Erythroblast (primary cell): ENCODE data around the gene TBX10.
"Not testable (repeated sequence)": the region's sequence is repeated elsewhere in the genome, so short reads cannot be mapped to it uniquely, and the experiment has no call there.

ENCODE experiments used
- DNase-seq, 2 experiments: peaks; one replicate each; lab custom pipeline; 2025; lab: John Stamatoyannopoulos, UW
- GATA1 ChIP-seq: IDR thresholded peaks from 2 replicates; pipeline ENCODE4 v1.6.1; 2011; ENCODE audit warnings: low read depth, mild to moderate bottlenecking, control low read depth, low read length, moderate library complexity
- POLR2A ChIP-seq: IDR thresholded peaks from 2 replicates; pipeline ENCODE4 v1.6.1; 2011; ENCODE audit warnings: mild to moderate bottlenecking, low read length

The TBX10 gene

DNA sequence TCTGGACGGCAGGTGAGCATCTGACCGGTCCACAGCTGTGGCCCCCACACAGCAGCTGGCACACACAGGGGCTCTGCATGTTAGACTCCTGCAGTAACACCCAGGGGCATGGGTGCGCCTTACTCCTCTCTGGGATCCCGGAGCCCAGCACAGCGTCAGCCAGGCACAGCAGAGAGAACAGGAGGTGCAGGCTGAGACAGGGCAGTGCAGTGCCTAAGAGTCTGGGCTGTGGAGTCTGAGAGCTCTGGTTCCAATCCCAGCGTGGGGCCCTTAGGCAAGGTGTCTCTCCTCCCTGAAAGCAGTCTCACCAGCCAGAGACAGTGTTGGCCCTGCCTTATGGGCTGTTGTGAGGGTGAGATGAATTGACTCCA lies 12.1 kb downstream of the TBX10 start:
- no peak for DNase-seq
- no peak for TF ChIP-seq GATA1
- TF ChIP-seq POLR2A, result no peak

GRCh38 chr11:67626970-67627369 lies 12.6 kb downstream of the TBX10 start:
- TF ChIP-seq GATA1, result no peak
- no peak for TF ChIP-seq POLR2A
- no peak for DNase-seq

DNA sequence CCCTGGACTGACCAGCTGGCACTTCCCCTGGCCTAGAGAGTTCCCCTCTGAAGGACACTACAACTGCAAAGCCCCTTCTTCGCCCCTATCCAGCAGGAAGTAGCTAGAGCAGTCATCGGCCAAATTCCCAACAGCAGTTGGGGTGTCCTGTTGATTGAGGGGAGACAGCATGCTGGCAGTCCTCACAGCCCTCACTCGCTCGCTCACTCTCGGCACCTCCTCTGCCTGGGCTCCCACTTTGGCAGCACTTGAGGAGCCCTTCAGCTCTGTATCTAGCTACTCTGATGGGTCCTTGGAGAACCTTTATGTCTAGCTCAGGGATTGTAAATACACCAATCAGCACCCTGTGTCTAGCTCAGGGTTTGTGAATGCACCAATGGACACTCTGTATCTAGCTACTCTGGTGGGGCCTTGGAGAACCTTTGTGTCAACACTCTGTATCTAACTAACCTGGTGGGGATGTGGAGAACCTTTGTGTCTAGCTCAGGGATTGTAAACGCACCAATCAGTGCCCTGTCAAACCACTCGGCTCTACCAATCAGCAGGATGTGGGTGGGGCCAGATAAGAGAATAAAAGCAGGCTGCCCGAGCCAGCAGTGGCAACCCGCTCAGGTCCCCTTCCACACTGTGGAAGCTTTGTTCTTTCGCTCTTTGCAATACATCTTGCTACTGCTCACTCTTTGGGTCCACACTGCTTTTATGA lies 13.3 kb downstream of the TBX10 start:
- not testable (repeated sequence) for DNase-seq

- DNase-seq, result not testable (repeated sequence)
These were observed 15.8 kb downstream of the TBX10 start for GRCh38 chr11:67623795-67624194.

GRCh38 chr11:67622905-67623304 lies 16.7 kb downstream of the TBX10 start:
- DNase-seq, result not testable (repeated sequence)

- DNase-seq, result not testable (repeated sequence)
These were observed 17.6 kb downstream of the TBX10 start for GRCh38 chr11:67621928-67622327.

DNA sequence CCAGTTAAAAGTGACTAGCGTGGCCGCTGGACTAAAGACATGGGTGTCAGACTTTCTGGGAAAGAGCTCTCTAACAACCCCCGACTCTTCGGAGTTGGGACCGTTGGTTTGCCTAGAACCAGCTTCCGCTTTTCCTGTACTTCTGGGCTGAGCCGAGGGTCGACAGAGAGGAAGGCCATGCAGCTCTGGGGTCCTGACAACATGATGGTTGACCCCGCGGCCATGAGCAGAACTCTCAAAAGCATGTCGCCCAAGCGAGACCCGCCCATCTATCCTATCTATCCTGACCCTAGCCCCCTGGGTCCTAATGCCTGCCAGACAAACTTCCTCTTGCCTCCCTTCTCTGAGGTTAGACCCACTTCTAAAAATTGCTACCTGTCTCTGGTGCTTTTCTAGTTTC lies 18.9 kb downstream of the TBX10 start:
- not testable (repeated sequence) for DNase-seq

DNA sequence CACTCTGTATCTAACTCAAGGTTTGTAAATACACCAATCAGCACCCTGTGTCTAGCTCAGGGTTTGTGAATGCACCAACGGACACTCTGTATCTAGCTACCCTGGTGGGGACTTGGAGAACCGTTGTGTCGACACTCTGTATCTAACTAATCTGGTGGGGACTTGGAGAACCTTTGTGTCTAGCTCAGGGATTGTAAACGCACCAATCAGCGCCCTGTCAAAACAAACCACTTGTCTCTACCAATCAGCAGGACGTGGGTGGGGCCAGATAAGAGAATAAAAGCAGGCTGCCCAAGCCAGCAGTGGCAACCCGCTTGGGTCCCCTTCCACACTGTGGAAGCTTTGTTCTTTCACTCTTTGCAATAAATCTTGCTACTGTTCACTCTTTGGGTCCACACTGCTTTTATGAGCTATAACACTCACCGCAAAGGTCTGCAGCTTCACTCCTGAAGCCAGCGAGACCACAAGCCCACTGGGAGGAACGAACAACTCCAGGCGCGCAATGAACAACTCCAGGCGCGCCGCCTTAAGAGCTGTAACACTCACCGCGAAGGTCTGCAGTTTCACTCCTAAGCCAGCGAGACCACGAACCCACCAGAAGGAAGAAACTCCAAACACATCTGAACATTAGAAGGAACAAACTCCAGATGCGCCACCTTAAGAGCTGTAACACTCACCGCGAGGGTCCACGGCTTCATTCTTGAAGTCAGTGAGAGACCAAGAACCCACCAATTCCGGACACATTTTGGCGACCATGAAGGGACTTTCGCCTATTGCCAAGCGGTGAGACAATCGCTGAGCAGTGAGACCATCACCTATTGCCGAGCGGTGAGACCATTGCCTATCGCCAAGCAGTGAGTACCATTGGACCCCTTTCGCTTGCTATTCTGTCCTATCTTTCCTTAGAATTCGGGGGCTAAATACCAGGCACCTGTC lies 19.6 kb downstream of the TBX10 start:
- not testable (repeated sequence) for DNase-seq

DNA sequence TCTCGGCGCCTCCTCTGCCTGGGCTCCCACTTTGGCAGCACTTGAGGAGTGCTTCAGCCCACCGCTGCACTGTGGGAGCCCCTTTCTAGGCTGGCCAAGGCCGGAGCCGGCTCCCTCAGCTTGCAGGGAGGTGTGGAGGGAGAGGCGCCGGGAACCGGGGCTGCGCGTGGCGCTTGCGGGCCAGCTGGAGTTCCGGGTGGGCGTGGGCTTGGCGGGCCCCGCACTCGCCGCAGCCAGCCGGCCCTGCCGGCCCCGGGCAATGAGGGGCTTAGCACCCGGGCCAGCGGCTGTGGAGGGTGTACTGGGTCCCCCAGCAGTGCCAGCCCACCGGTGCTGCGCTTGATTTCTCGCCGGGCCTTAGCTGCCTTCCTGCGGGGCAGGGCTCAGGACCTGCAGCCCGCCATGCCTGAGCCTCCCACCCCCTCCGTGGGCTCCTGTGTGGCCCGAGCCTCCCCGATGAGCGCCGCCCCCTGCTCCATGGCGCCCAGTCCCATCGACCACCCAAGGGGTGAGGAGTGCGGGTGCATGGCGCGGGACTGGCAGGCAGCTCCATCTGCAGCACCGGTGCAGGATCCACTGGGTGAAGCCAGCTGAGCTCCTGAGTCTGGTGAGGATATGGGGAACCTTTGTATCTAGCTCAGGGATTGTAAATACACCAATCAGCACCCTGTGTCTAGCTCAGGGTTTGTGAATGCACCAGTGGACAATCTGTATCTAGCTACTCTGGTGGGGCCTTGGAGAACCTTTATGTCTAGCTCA lies 20.5 kb downstream of the TBX10 start:
- DNase-seq, result not testable (repeated sequence)

DNA sequence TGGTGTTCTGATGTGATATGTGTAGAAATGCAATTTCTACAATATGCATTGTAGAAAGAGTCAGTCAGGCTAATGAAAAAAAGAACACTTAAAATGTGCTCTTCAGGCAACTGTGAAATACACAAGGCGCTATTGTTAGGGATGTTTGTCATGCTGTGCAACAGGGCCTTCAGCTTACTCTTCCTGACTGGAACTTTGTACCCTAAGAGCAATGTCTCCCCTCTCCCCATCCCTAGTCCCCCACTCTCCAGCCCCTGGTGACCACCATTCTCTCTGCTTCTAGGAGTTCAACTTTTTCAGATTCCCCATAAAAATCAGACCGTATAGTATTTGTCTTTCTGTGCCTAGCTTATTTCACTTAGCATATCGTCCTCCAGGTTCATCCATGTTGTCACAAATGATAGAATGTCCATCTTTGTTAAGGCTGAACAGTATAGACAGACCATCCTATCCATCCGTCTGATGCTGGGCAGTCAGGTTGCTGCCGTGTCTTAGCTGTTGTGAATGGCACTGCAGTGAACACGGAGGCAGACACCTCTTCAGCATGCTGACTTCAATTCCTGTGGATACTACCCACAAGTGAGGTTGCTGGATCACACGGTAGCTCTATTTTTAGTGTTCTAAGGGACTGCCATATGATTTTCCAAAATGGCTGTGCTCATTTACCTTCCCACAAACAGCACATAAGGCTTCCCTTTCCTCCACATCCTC lies 22.2 kb downstream of the TBX10 start:
- TF ChIP-seq POLR2A (no peak), GATA1 (no peak)
- no peak for DNase-seq

DNA sequence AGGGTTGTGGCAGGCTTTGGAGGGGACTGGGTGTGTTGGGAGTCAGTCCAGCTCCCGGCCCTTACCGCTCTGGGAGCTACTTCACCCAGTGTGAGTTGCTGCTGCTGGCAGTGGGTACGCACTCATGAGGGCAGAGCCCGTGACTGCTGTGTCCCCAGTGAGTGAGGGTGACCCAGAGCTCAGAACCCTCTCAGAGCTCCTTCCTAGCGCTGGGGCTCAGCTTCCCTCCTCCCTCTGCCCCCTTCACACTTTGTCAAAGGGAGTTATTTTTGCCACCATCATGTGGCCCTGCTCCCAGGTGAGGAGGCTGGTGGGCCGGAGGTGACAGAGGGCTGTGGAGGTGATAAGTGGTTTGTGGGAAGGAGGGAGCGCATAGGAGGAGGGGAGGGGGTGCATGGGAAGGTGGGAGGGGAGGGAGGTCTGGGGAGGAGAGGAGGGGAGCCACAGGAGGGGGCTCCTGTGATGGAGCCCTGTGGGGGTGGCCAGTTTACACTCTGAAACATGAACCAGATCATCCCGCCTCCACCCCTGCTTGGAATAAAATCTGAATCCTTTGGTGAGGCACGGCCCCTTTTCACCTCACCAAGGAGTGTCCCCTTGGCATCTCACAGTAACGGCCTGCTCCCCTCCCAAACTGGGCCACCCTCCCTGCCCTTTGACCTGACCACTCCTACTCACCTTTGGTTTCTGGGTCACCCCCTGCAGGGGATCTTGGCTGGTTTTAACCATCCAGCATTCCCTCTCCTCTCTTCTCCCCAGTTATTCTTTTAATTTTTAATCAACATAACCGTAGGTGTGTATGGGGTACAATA lies 22.9 kb downstream of the TBX10 start:
- DNase-seq, result no peak
- TF ChIP-seq POLR2A (no peak), GATA1 (no peak)

DNA sequence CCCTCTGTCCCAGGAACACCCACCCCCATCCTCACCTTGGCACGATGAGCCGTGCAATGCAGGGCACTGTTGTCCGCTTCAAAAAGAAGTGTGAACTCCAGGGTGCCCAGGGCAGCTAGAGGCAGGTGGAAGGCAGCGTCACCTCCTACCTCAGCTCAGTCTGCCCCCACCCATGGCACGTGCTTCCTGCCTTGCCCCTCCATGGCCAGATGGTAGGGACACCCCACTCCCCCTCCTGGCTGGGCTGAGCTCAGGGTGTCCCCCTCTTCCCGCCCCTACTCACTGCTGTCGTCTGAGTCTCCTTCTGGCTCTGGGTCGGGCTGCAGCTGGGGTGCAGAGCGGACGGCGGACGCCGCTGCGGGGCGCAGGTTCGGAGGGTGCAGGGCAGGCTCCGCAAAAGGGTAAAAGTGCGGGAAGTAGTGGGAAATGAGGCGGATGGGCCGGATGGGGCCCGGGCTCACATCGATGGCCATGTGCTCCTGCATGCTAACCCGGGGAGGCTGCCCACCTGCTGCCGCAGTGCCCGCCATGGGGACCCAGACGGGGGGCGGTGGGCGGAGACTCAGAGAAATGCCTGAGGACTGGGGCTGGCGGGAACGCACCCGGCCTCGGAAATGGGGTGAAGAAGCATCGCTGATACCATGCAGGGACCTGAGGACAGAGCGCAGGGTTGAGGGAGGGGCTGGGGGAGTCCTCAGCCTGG lies 23.7 kb downstream of the TBX10 start:
- TF ChIP-seq GATA1, result no peak
- no peak for TF ChIP-seq POLR2A

More for the DNA sequence above, 23.7 kb downstream of the TBX10 start:
- no peak for DNase-seq
